ENCODE measurements around the gene ZBTB45.
A peak's percentile ranks its signal among the peaks of the same experiment; 100 is the strongest.

DNA sequence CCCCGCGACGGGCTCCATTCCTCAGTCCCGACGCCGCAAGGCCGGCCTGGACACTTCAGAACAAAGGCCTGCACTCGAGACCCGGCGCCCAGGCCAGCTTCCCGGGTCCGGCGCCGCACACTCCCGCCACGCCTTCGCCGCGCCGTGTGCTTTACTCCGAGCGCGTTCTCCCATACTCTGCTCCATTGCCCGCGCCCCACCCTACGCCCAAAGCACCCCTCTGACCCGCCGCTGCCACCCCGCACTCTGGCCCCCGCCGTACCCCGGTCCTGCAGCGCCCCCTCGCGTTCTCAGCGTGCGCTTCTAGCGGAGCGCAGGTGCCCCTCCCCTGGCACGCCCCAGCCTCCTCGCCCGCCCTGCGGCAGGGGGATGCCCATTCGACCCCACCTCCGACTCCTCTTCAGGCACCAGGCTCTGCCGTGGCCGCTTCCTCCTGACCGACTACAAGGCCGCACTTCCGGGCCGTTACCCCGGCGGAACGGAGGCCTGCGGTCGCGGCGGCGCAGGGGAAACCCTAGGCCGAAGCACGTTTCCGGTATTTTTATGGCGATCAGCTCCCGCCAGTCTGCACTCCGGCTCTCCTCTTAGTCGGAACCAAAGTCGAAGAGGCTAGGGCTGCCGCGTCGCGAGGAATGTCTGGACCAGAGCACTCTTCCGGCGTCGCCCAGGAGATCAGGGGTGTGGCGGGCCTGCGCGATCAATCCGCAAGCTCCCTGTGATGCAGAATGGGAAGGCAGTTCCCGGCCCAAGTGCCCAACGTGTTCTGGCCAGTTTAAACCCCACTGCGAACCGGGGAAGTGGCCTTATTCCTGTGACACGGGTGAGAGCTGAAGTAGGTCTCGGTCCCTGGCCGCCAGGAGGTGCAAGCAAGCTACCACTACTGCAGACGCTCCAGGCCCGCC is at the start of gene ZBTB45:
- TF ChIP-seq POLR2AphosphoS5 (IDR thresholded peaks at IDR 0.05), result peak; percentile 91 to 97 (median 92)
- TF ChIP-seq CTCF (IDR thresholded peaks at IDR 0.05 in 8 of 11, conservative IDR thresholded peaks at IDR 0.05 in 3 of 11), result peak; percentile 67 to 96 (median 76)

Data from spleen (tissue), 7 donors.